DMS153 treated with DMSO at 0.1 percent for 48 hours (cell line): ENCODE measurements around the gene CTF1.
"Not testable (repeated sequence)": the region's sequence is repeated elsewhere in the genome, so short reads cannot be mapped to it uniquely, and the experiment has no call there.

Experiments
- DNase-seq: peaks from one replicate; lab custom pipeline; 2025; ENCODE audit not compliant: unreplicated experiment; lab: John Stamatoyannopoulos, UW

CTF1 gene

GRCh38 chr16:30929167-30929566, 32.8 kb downstream of the CTF1 start:
- no peak for DNase-seq

GRCh38 chr16:30930160-30930571, 33.8 kb downstream of the CTF1 start:
- no peak for DNase-seq

GRCh38 chr16:30931068-30931650, 34.7 kb downstream of the CTF1 start:
- no peak for DNase-seq

GRCh38 chr16:30934827-30935557, 38.6 kb downstream of the CTF1 start:
- no peak for DNase-seq

- DNase-seq: no peak
These were observed 41.3 kb downstream of the CTF1 start for GRCh38 chr16:30937692-30938091.

GRCh38 chr16:30939571-30939970, 43.2 kb downstream of the CTF1 start:
- not testable (repeated sequence) for DNase-seq

GRCh38 chr16:30941600-30942425, 45.4 kb downstream of the CTF1 start:
- peak; percentile 42 for DNase-seq

- DNase-seq: no peak
These were observed 46.0 kb downstream of the CTF1 start for GRCh38 chr16:30942426-30942806.

- no peak for DNase-seq
These were observed 47.9 kb downstream of the CTF1 start for GRCh38 chr16:30944352-30944751.

GRCh38 chr16:30946671-30947540, 50.5 kb downstream of the CTF1 start:
- DNase-seq: no peak

GRCh38 chr16:30947541-30947858, 51.1 kb downstream of the CTF1 start:
- DNase-seq: no peak

- DNase-seq: no peak
These were observed 51.6 kb downstream of the CTF1 start for GRCh38 chr16:30947859-30948666.

- no peak for DNase-seq
These were observed 52.5 kb downstream of the CTF1 start, which contains the start of gene ORAI3 for GRCh38 chr16:30948667-30949649. TSS of gene ORAI3 (plus strand) at chr16:30949068. CDS start at chr16:30949290, 222 bp downstream.

- peak; percentile 53 for DNase-seq
These were observed 53.5 kb downstream of the CTF1 start for GRCh38 chr16:30949650-30950515.

- no peak for DNase-seq
These were observed 54.2 kb downstream of the CTF1 start for GRCh38 chr16:30950516-30951065.

GRCh38 chr16:30951193-30951592, 54.8 kb downstream of the CTF1 start:
- no peak for DNase-seq

GRCh38 chr16:30951750-30952149, 55.3 kb downstream of the CTF1 start:
- DNase-seq: no peak

GRCh38 chr16:30953111-30953510, 56.7 kb downstream of the CTF1 start:
- no peak for DNase-seq
